Mucosa of descending colon (tissue), 3 donors: ENCODE results near the gene VPS9D1. TPM values are rescaled to one million over a fixed set of nuclear protein-coding genes. Genes with fewer than 3 reads are reported as not detected.

Experiments used
- ATAC-seq: fragments of 200-7000 bp; cut with Tn5 transposase; one replicate; pipeline ENCODE4 v1.9.1; 2020; ENCODE audit warnings: mild to moderate bottlenecking, moderate library complexity
- DNase-seq, 3 donors: peaks; one replicate each; pipeline ENCODE4 v3.0.0-alpha.2; 2020
- H3K36me3 ChIP-seq: fragments of 200-600 bp; one replicate; pipeline ENCODE4 v1.8.0; 2021; ENCODE audit warnings: low read depth, mild to moderate bottlenecking
- H3K4me1 ChIP-seq: fragments of 200-600 bp; one replicate; pipeline ENCODE4 v1.8.0; 2021; ENCODE audit warnings: low read depth, mild to moderate bottlenecking
- H3K4me3 ChIP-seq: fragments of 200-600 bp; one replicate; pipeline ENCODE4 v1.8.0; 2021; ENCODE audit warnings: mild to moderate bottlenecking
- H3K9me3 ChIP-seq: fragments of 200-600 bp; one replicate; pipeline ENCODE4 v1.8.0; 2021; ENCODE audit warnings: mild to moderate bottlenecking
- intact Hi-C, 2 donors: fragments of 100-400 bp; cut with DNase I in 1 of 2; cut with micrococcal nuclease in 1 of 2; formaldehyde crosslinking; loops; one replicate each; pipeline versions ENCODE4 v1.11.0 to v1.11.1; 2022; cut with DNase I, micrococcal nuclease
- total RNA-seq, 3 donors: library from RNA; stranded (reverse); fragmentation: NEBNext Ultra II Directional in 2 of 3; extraction: Animal tissue kit (Norgen Biotek cat#: 25700) in 2 of 3; gene quantifications; one replicate each; pipeline versions ENCODE4 v1.2.1 to v1.2.4, GENCODE V29; 2021 to 2023
- TF ChIP-seq, protein P1 (sequence below): fragments of 200-600 bp; IDR thresholded peaks from one replicate; pipeline ENCODE4 v1.8.0; 2022; ENCODE audit warnings: antibody characterized with exemption, mild to moderate bottlenecking
- donor health status: DM: no; HTN: no; CAD: no; lungs with moderate emphysema.
- donor health status: DM: no; HTN: no; CAD: no.
- donor health status: DM: no; HTN: yes; CAD: no.

Gene VPS9D1
- total RNA-seq, 3 donors from 2014 or later = 15.3 to 20.6 (median 16.4) TPM

DNA sequence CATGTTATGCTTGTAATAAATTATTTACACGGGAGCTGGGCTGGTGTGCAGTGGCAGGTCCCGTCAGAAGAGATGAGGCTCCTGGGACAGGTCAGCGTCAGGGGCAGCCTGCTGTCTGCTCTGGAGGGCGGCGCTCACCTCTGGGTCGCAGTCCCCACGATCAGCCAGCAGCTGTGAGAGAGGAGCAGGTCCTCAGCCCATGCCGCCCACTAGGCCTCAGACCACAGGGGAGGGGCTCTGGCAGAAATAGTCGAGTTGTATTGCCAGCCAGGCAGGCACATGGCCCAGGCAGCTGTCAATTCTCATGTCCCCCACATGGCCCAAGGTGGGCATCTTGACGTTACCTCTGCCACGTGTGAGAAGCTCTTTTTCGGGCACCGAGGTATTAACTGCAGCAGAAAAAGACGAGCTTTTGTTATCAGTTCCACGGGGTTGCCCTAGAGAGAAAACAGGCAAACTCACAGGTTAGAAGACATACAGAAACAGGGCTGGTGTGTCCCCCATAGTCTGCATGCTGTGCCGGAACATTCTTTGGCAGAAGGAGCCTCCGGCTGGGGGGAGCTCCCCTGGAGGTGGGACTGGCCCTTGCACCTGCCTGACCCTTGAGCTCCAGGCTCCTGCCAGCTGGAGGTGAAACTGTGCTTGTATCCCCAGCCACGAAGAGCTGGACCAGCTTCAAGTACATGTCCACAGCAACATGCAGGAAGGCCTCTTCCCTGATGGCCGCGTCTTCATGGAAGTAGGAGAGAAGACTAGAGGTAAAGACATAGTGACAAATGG lies 18.0 kb upstream of the VPS9D1 start:
- intact Hi-C loops = no loop called here
- H3K4me1 ChIP-seq = no peaks in the 10 kb centered on the region
- ATAC-seq (no peak), DNase-seq (no peak)
- H3K9me3 ChIP-seq = no peaks in the 10 kb centered on the region
- H3K36me3 ChIP-seq = no peaks in the 10 kb centered on the region
- TF ChIP-seq, protein P1, sequence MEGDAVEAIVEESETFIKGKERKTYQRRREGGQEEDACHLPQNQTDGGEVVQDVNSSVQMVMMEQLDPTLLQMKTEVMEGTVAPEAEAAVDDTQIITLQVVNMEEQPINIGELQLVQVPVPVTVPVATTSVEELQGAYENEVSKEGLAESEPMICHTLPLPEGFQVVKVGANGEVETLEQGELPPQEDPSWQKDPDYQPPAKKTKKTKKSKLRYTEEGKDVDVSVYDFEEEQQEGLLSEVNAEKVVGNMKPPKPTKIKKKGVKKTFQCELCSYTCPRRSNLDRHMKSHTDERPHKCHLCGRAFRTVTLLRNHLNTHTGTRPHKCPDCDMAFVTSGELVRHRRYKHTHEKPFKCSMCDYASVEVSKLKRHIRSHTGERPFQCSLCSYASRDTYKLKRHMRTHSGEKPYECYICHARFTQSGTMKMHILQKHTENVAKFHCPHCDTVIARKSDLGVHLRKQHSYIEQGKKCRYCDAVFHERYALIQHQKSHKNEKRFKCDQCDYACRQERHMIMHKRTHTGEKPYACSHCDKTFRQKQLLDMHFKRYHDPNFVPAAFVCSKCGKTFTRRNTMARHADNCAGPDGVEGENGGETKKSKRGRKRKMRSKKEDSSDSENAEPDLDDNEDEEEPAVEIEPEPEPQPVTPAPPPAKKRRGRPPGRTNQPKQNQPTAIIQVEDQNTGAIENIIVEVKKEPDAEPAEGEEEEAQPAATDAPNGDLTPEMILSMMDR = no peak
- no peak overlapping the region for H3K4me3 ChIP-seq

DNA sequence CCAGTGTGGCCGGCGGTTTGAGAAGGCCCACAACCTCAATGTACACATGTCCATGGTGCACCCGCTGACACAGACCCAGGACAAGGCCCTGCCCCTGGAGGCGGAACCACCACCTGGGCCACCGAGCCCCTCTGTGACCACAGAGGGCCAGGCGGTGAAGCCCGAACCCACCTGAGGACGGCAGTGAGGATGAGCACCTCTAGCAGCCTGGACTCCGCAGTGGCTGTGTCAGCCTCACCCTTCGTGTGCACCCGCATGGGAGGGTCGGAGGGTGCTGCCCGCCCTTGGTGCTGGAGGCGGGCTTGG lies 17.3 kb upstream of the VPS9D1 start:
- H3K36me3 ChIP-seq = no peaks in the 10 kb centered on the region
- H3K4me3 ChIP-seq = no peak overlapping the region
- intact Hi-C loops = no loop called here
- DNase-seq = no peak
- H3K4me1 ChIP-seq = no peaks in the 10 kb centered on the region
- no peaks in the 10 kb centered on the region for H3K9me3 ChIP-seq
- TF ChIP-seq, protein P1 = no peak
- no peak for ATAC-seq

DNA sequence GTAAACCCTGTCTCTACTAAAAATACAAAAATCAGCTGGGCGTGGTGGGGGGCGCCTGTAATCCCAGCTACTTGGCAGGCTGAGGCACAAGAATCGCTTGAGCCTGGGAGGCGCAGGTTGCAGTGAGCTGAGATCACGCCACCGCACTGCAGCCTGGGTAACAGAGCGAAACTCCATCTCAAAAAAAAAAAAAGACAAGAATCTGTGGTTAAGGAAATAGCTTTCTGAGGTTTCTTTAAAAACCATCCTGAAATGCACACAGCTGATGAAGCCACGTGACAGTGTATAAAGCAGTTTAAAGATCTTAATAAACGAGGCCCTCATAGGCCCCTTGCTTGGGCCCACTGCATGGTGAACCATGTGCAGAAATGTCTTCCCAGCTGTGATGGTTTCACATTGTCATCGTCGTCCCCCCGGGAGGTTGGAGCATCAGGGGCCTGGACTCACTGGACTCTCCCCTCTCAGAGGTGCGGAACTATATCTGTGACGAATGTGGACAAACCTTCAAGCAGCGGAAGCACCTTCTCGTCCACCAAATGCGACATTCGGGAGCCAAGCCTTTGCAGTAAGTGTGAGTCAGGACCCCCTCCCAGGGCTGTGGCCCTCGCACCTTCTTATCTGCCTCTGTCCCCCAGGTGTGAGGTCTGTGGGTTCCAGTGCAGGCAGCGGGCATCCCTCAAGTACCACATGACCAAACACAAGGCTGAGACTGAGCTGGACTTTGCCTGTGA lies 16.8 kb upstream of the VPS9D1 start:
- no peak for DNase-seq
- intact Hi-C loops = no loop called here
- Histone ChIP-seq H3K4me3 (no peak overlapping the region), H3K9me3 (no peaks in the 10 kb centered on the region), H3K4me1 (no peaks in the 10 kb centered on the region), H3K36me3 (no peaks in the 10 kb centered on the region)
- TF ChIP-seq, protein P1 = no peak
- ATAC-seq = no peak

DNA sequence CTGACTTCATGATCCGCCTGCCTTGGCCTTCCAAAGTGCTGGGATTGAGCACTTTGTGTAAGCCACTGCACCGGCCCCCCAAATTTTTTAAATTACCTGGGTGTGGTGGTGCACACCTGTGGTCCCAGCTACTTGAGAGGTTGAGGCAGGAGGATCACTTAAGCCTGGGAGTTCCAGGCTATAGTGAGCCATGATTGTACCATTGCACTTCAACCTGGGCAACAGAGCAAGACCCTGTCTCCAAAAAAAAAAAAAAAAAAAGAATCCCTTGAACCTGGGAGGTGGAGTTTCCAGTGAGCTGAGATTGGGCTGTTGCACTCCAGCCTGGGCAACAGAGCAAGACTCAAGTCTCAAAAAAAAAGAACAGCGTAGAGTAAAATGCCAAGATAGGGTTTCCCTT lies 15.9 kb upstream of the VPS9D1 start:
- intact Hi-C loops = no loop called here
- H3K36me3 ChIP-seq = no peaks in the 10 kb centered on the region

DNA sequence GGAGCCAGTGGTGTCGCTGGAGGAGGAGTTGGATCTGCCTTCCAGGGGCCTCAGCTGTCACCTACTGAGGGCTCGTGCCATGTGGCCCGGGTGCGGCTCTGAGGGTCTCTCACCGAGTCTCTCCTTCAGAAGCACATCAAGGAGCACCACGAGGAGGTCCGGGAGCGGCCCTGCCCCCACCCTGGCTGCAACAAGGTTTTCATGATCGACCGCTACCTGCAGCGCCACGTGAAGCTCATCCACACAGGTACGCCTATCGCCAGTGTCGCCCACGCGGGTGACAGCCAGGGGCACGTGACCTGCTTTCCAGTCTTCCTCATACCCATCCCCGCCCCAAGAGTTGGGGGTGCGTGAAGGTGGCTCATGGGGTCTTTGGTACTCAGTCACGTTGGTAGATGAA lies 13.1 kb upstream of the VPS9D1 start:
- TF ChIP-seq, protein P1 = no peak
- Histone ChIP-seq H3K36me3 (peaks cover 2% of the 10 kb centered on the region), H3K9me3 (no peaks in the 10 kb centered on the region), H3K4me3 (no peak overlapping the region), H3K4me1 (no peaks in the 10 kb centered on the region)
- DNase-seq (no peak), ATAC-seq (no peak)
- intact Hi-C loops = no loop called here

More for the DNA sequence above, 15.9 kb upstream of the VPS9D1 start:
- Histone ChIP-seq H3K9me3 (no peaks in the 10 kb centered on the region), H3K4me3 (no peak overlapping the region), H3K4me1 (no peaks in the 10 kb centered on the region)
- ATAC-seq = no peak
- no peak for DNase-seq
- TF ChIP-seq, protein P1 = no peak
